ENCODE results near the gene PAOX. TPM values are rescaled to one million over a fixed set of nuclear protein-coding genes. Genes with fewer than 3 reads are reported as not detected.
A peak's percentile ranks its signal among the peaks of the same experiment; 100 is the strongest.

The PAOX gene
- total and polyA plus RNA-seq, 2 of the 13 experiments (the other 11 are each of a cell fraction or from before 2014, with no cell fraction given): 0.49 to 0.77 TPM

GRCh38 chr10:133378251-133379096, 588 bp upstream of the PAOX start (continued):
- no peak for TF ChIP-seq ZBTB34 (CRISPR knock-in tag; IDR thresholded peaks at IDR 0.05)
- no peak for TF ChIP-seq ZBTB7B (CRISPR knock-in tag; IDR thresholded peaks at IDR 0.05)
- TF ChIP-seq HNF4A (CRISPR knock-in tag; IDR thresholded peaks at IDR 0.05): peak; percentile 100
- peak; percentile 65; the same call in 1 of the 2 replicates for TF ChIP-seq ERF (CRISPR knock-in tag; IDR thresholded peaks at IDR 0.05)
- peak; percentile 32; the same call in 1 of the 2 replicates for TF ChIP-seq BCL6 (CRISPR knock-in tag; IDR thresholded peaks at IDR 0.05)
- 0 out of 2 replicates have a peak, but pooled peaks have one; percentile 54 for TF ChIP-seq ATF7-NPFF (CRISPR knock-in tag; IDR thresholded peaks at IDR 0.05; ENCODE audit: low read depth)
- TF ChIP-seq NKX3-1 (CRISPR knock-in tag; IDR thresholded peaks at IDR 0.05): 0 out of 2 replicates have a peak, but pooled peaks have one; percentile 31
- no peak for TF ChIP-seq ZSCAN29 (CRISPR knock-in tag; conservative IDR thresholded peaks at IDR 0.05)
- TF ChIP-seq ZMYM3 (CRISPR knock-in tag; IDR thresholded peaks at IDR 0.05): peak; percentile 40; the same call in 1 of the 2 replicates
- no peak for TF ChIP-seq ZNF496 (CRISPR knock-in tag; IDR thresholded peaks at IDR 0.05; ENCODE audit: insufficient replicate concordance)
- TF ChIP-seq ZNF264 (CRISPR knock-in tag; IDR thresholded peaks at IDR 0.05): peak; percentile 38; the same call in 1 of the 2 replicates
- no peak for TF ChIP-seq MTF1 (CRISPR knock-in tag; IDR thresholded peaks at IDR 0.05)
- TF ChIP-seq CEBPB (IDR thresholded peaks at IDR 0.05; ENCODE audit: borderline replicate concordance, low read depth, low read length): no peak
- TF ChIP-seq HOXA5 (CRISPR knock-in tag; IDR thresholded peaks at IDR 0.05): peak; percentile 47; the same call in 1 of the 2 replicates
- no peak for TF ChIP-seq ZNF775 (CRISPR knock-in tag; IDR thresholded peaks at IDR 0.05; ENCODE audit: borderline replicate concordance)
- no peak for TF ChIP-seq ZNF343 (CRISPR knock-in tag; IDR thresholded peaks at IDR 0.05)
- no peak for TF ChIP-seq ARID3A (IDR thresholded peaks at IDR 0.05; ENCODE audit: low read depth, low read length)
- TF ChIP-seq MYPOP (CRISPR knock-in tag; IDR thresholded peaks at IDR 0.05): 0 out of 2 replicates have a peak, but pooled peaks have one; percentile 27
- 0 out of 2 replicates have a peak, but pooled peaks have one; percentile 27 for TF ChIP-seq ZNF615 (CRISPR knock-in tag; IDR thresholded peaks at IDR 0.05; ENCODE audit: borderline replicate concordance)
- TF ChIP-seq ZBED4 (CRISPR knock-in tag; IDR thresholded peaks at IDR 0.05; ENCODE audit: borderline replicate concordance): peak; percentile 65; the same call in 1 of the 2 replicates
- TF ChIP-seq ZNF772 (CRISPR knock-in tag; IDR thresholded peaks at IDR 0.05): peak; percentile 59

Measured in HepG2 (cell line).